Stomach (tissue), 9 donors: ENCODE measurements around the gene SLC29A3. TPM values are rescaled to one million over a fixed set of nuclear protein-coding genes. Genes with fewer than 3 reads are reported as not detected.

Source experiments
- DNase-seq, 2 donors: peaks; one replicate each; pipeline versions ENCODE4 v3.0.0 to v3.0.0-alpha.2; 2013 to 2019
- H3K27ac ChIP-seq, 5 donors: fragments of 200-600 bp in 4 of 5; sonication (generic) in 4 of 5; one replicate each; pipeline ENCODE4 v1.5.1; 2013 to 2019; ENCODE audit warnings: mild to moderate bottlenecking in 1 of 5, moderate library complexity in 1 of 5
- H3K27me3 ChIP-seq, 3 donors: fragments of 200-600 bp; sonication (generic); one replicate each; pipeline ENCODE4 v1.5.1; 2017 to 2019; ENCODE audit warnings: mixed run types in 1 of 3
- H3K36me3 ChIP-seq, 4 donors: fragments of 200-600 bp; sonication (generic); 1 replicate in 3 of 4; 2 replicates in 1 of 4; pipeline ENCODE4 v1.5.1; 2016 to 2019
- H3K4me1 ChIP-seq, 4 donors: fragments of 200-600 bp; sonication (generic); one replicate each; pipeline ENCODE4 v1.5.1; 2016 to 2019
- H3K4me3 ChIP-seq, 4 donors: fragments of 200-600 bp; sonication (generic) in 3 of 4; one replicate each; pipeline ENCODE4 v1.5.1; 2016 to 2019; ENCODE audit warnings: mild to moderate bottlenecking in 1 of 4
- H3K9me3 ChIP-seq, 4 donors: fragments of 200-600 bp; sonication (generic); one replicate each; pipeline ENCODE4 v1.5.1; 2016 to 2019
- EP300 ChIP-seq: sonication (generic); formaldehyde crosslinking; IDR thresholded peaks from one replicate; pipeline ENCODE4 v1.6.1; 2017; ENCODE audit warnings: antibody characterized with exemption
- POLR2A ChIP-seq, 4 donors: fragments of 450-650 bp; IDR thresholded peaks; one replicate each; pipeline ENCODE4 v1.6.1; 2016; ENCODE audit warnings: antibody characterized with exemption in 4 of 4, control low read depth in 2 of 4, mild to moderate bottlenecking in 1 of 4, moderate library complexity in 1 of 4
- POLR2AphosphoS5 ChIP-seq, 3 donors: sonication (generic); formaldehyde crosslinking; IDR thresholded peaks; one replicate each; pipeline ENCODE4 v1.6.1; 2016; ENCODE audit warnings: antibody characterized with exemption in 3 of 3
- whole genome bisulfite sequencing, 5 donors: extraction: QIAGEN DNeasy Blood & Tissue Kit in 3 of 5; methylation state at CpG; one replicate each; pipeline versions ENCODE4 v1.1.5 to v1.1.7; 2013 to 2018; 5-methylcytosine and 5-hydroxymethylcytosine counted together
- intact Hi-C: fragments of 100-400 bp; cut with DNase I; formaldehyde crosslinking; loops from one replicate; pipeline ENCODE4 v1.15.1; 2023; ENCODE audit warnings: low total_unique reads
- polyA plus RNA-seq, 3 donors: library from polyadenylated mRNA; stranded (reverse); fragments of 200-250 nt; gene quantifications; one replicate each; pipeline ENCODE4 v1.2.3, GENCODE V29; 2013
- total RNA-seq, 5 donors: library from RNA; depleted of rRNA; stranded (reverse); fragments of >200 nt; gene quantifications; one replicate each; pipeline versions ENCODE4 v1.1.0 to v1.2.3, GENCODE V29; 2014 to 2016
- TF ChIP-seq, protein P1 (sequence below), 7 experiments: fragments of 450-650 bp in 4 of 7; fragments of 200-600 bp in 3 of 7; sonication (generic) in 3 of 7; IDR thresholded peaks; one replicate each; pipeline ENCODE4 v1.5.1; 2016 to 2019; ENCODE audit warnings: antibody characterized with exemption in 7 of 7, control low read depth in 2 of 7, mild to moderate bottlenecking in 1 of 7
- donor health status: healthy with polysubstance abuse.
- donor health status: Bipolar disorder and iron deficiency.
- donor health status: healthy.

Gene SLC29A3
- total and polyA plus RNA-seq, 8 donors, result 2.8 to 23.7 (median 4.2) TPM; not detected in 2

DNA sequence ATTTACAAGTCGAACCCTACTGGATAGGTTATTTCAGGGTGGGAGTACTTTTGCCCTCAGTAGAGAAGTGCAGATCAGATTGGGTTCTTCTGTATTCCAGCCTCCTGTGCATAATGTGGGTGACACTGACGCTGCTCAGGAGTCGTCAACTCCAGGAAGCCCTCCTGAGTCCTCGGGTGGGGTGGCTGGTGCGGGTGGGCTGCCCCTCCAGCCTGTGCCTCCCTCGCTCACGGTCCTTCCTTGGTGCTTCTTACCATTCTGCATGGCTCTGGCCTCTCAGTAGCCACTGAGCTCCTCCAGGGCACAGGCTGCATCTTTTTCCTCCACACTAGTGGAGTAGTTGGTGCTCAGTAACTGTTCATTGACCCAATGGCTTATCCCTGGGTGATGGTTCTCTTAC lies 82.0 kb downstream of the SLC29A3 start:
- no peak for TF ChIP-seq EP300
- no peak for TF ChIP-seq POLR2AphosphoS5 (IDR thresholded peaks at IDR 0.05)
- TF ChIP-seq, protein P1, sequence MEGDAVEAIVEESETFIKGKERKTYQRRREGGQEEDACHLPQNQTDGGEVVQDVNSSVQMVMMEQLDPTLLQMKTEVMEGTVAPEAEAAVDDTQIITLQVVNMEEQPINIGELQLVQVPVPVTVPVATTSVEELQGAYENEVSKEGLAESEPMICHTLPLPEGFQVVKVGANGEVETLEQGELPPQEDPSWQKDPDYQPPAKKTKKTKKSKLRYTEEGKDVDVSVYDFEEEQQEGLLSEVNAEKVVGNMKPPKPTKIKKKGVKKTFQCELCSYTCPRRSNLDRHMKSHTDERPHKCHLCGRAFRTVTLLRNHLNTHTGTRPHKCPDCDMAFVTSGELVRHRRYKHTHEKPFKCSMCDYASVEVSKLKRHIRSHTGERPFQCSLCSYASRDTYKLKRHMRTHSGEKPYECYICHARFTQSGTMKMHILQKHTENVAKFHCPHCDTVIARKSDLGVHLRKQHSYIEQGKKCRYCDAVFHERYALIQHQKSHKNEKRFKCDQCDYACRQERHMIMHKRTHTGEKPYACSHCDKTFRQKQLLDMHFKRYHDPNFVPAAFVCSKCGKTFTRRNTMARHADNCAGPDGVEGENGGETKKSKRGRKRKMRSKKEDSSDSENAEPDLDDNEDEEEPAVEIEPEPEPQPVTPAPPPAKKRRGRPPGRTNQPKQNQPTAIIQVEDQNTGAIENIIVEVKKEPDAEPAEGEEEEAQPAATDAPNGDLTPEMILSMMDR (IDR thresholded peaks at IDR 0.05), result no peak
- no peak for TF ChIP-seq POLR2A (IDR thresholded peaks at IDR 0.05)
- H3K9me3 ChIP-seq, result no peaks in the 10 kb centered on the region
- DNase-seq, result no peak
- H3K36me3 ChIP-seq, result no peaks in the 10 kb centered on the region
- intact Hi-C loops, result no loop called here
- peaks cover 5 to 89% (median 53%) of the 10 kb centered on the region in 3 donors for H3K27me3 ChIP-seq
- no peak overlapping the region for H3K4me3 ChIP-seq
- H3K4me1 ChIP-seq, result peaks cover 17 to 24% (median 22%) of the 10 kb centered on the region in 4 donors
- H3K27ac ChIP-seq, result no peak overlapping the region
- 80 to 91% (median 88%) methylated on average over 5 to 7 of the region's 7 CpGs for WGBS, 5 donors

DNA sequence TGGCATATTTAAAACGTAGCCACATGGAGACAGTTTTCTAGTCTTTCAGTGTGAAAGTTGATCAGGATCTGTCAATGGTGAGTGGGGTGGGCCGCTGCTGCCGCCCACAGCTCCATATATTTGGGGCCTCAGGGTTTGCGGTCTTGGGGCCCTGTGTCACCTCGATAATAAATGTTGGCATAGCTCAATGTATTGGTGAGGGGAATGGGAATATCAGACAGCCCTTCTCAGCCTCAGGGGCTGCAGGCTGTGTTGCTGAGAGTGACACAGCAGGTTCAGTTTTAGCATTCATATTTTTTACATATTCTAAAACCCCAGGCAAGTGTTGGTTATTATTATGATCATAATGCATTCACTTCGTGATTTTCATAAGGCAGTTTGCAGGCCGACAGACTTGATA lies 82.9 kb downstream of the SLC29A3 start:
- no peak for DNase-seq
- no peak overlapping the region for H3K27ac ChIP-seq
- TF ChIP-seq POLR2AphosphoS5 (IDR thresholded peaks at IDR 0.05) (no peak), EP300 (no peak), POLR2A (IDR thresholded peaks at IDR 0.05) (no peak)
- TF ChIP-seq, protein P1 (IDR thresholded peaks at IDR 0.05), result no peak
- H3K9me3 ChIP-seq, result no peaks in the 10 kb centered on the region
- peaks cover 5 to 79% (median 43%) of the 10 kb centered on the region in 3 donors for H3K27me3 ChIP-seq
- no peaks in the 10 kb centered on the region for H3K36me3 ChIP-seq
- peaks cover 12 to 17% (median 15%) of the 10 kb centered on the region in 4 donors for H3K4me1 ChIP-seq
- 87 to 96% (median 94%) methylated on average over 7 of the region's 7 CpGs for whole genome bisulfite sequencing, 5 donors
- H3K4me3 ChIP-seq, result no peak overlapping the region
- intact Hi-C loops, result no loop called here

DNA sequence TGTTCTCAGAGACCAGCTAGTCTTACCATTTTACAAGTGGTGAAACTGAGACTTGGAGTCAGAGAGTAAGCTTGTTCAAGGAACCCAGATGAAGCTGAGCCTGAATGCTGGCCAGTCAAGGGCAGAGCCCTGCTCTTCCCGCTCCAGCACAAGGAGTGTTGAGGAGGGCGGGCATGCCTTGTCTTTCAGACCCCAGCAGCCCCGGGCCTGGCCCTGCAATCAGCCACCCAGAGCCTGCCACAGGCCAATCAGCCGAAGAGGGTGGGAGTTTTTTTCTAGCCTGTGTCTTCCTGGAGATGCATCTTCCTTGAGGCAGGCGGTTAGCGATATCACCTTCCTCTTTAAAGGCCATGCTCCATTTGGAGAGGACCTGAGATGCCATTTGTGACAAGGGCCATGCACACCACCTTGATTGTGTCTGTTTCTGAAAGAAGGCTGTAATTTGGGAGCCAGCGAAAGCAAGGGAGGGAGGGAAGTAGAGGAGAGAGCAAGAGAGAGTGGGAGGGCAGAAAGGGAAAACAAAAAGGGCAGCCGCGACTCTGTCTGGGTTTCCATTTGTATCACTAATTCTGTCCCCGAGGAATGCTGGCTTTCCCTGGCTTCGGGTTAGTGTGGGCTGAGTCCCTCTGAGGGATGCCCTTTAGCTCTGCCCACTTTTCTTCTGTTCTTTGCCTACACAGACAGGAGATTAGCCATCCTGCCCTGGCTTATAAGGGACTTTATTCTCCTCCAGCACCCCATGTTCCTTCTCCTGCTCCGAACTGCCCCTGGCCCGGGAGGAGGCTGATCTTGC lies 85.6 kb downstream of the SLC29A3 start:
- DNase-seq, result no peak
- Histone ChIP-seq H3K9me3 (no peaks in the 10 kb centered on the region), H3K27me3 (peaks cover 0 to 61% (median 16%) of the 10 kb centered on the region in 3 donors), H3K36me3 (no peaks in the 10 kb centered on the region), H3K4me3 (no peak overlapping the region), H3K27ac (no peak overlapping the region), H3K4me1 (no peaks in the 10 kb centered on the region)
- WGBS, 5 donors, result 71 to 77% (median 74%) methylated on average over 11 to 13 of the region's 13 CpGs
- TF ChIP-seq EP300, result no peak
- no peak for TF ChIP-seq POLR2A (IDR thresholded peaks at IDR 0.05)
- TF ChIP-seq, protein P1 (IDR thresholded peaks at IDR 0.05), result no peak
- no peak for TF ChIP-seq POLR2AphosphoS5 (IDR thresholded peaks at IDR 0.05)
- intact Hi-C loops, result no loop called here

DNA sequence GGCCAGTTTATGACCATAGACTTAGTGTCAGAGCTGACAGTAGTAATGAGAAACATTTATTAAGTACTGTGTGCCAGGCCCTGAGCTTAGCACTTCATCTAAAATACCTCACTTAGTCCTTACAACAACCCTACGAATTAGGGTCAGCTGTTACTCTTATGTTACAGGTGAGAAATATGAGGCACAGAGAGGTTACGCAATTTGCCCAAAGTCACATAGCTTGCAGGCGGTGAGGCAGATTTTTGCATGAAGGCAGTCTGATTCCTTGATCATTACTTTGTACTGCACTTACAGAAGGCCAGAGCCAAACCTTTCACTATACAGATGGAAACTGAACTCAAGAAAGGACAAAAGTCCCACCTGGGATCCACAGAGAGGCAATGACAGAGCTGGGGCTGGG lies 87.8 kb downstream of the SLC29A3 start:
- no peak for DNase-seq
- H3K4me1 ChIP-seq, result no peaks in the 10 kb centered on the region
- H3K4me3 ChIP-seq, result no peak overlapping the region
- no peak for TF ChIP-seq EP300
- TF ChIP-seq POLR2A (IDR thresholded peaks at IDR 0.05), result no peak
- TF ChIP-seq POLR2AphosphoS5 (IDR thresholded peaks at IDR 0.05), result no peak
- TF ChIP-seq, protein P1 (IDR thresholded peaks at IDR 0.05), result no peak
- H3K27ac ChIP-seq, result no peak overlapping the region
- H3K9me3 ChIP-seq, result peaks cover 0 to 15% (median 9%) of the 10 kb centered on the region in 4 donors
- intact Hi-C loops, result no loop called here
- WGBS, 5 donors, result 86 to 94% (median 88%) methylated on average over 3 of the region's 3 CpGs
- no peaks in the 10 kb centered on the region for H3K36me3 ChIP-seq
- peaks cover 0 to 39% (median 0%) of the 10 kb centered on the region in 3 donors for H3K27me3 ChIP-seq
